ENCODE results near the gene MALT1.

The MALT1 gene

GRCh38 chr18:58690259-58690658 lies 19.0 kb downstream of the MALT1 start:
- TF ChIP-seq CTCF (IDR thresholded peaks at IDR 0.05; ENCODE audit: insufficient read depth, low read length, poor library complexity, severe bottlenecking): no peak
- TF ChIP-seq EZH2phosphoT487 (conservative IDR thresholded peaks at IDR 0.05; ENCODE audit: low read length): no peak
- H3K4me2 ChIP-seq (ENCODE audit: low read depth, low read length, poor library complexity, severe bottlenecking): no peak overlapping the region
- H3K9me2 ChIP-seq (replicated peaks; ENCODE audit: insufficient read depth, low read length): no peaks in the 10 kb centered on the region
- no peaks in the 10 kb centered on the region for H3F3A ChIP-seq (ENCODE audit: insufficient read depth)
- H2AFZ ChIP-seq (ENCODE audit: low read depth, low read length, severe bottlenecking): no peak overlapping the region
- no peaks in the 10 kb centered on the region for H4K20me1 ChIP-seq (ENCODE audit: low read depth, low read length)
- H3K79me2 ChIP-seq (ENCODE audit: insufficient read depth, low read length): peaks cover 3% of the 10 kb centered on the region; the same call in 1 of the 2 replicates
- H3K36me3 ChIP-seq (ENCODE audit: low read length): peaks cover 3% of the 10 kb centered on the region; the same call in 1 of the 2 replicates
- H3K9ac ChIP-seq (ENCODE audit: low read length): no peak overlapping the region
- no peaks in the 10 kb centered on the region for H3K9me3 ChIP-seq (ENCODE audit: insufficient read depth, low read length)
- H3K27ac ChIP-seq (ENCODE audit: low read depth, low read length): no peak overlapping the region
- no peaks in the 10 kb centered on the region for H3K27me3 ChIP-seq (ENCODE audit: low read length)
- H3K4me3 ChIP-seq (ENCODE audit: insufficient read depth, low read length, poor library complexity, severe bottlenecking): no peak overlapping the region

- Histone ChIP-seq H3K79me2 (ENCODE audit: insufficient read depth, low read length) (peaks cover 3% of the 10 kb centered on the region; the same call in 1 of the 2 replicates), H3F3A (ENCODE audit: insufficient read depth) (no peaks in the 10 kb centered on the region), H3K27ac (ENCODE audit: low read depth, low read length) (no peak overlapping the region), H4K20me1 (ENCODE audit: low read depth, low read length) (no peaks in the 10 kb centered on the region), H3K9me2 (replicated peaks; ENCODE audit: insufficient read depth, low read length) (no peaks in the 10 kb centered on the region), H2AFZ (ENCODE audit: low read depth, low read length, severe bottlenecking) (no peak overlapping the region), H3K36me3 (ENCODE audit: low read length) (peaks cover 3% of the 10 kb centered on the region; the same call in 1 of the 2 replicates), H3K4me3 (ENCODE audit: insufficient read depth, low read length, poor library complexity, severe bottlenecking) (no peak overlapping the region), H3K9me3 (ENCODE audit: insufficient read depth, low read length) (no peaks in the 10 kb centered on the region), H3K4me2 (ENCODE audit: low read depth, low read length, poor library complexity, severe bottlenecking) (no peak overlapping the region), H3K9ac (ENCODE audit: low read length) (no peak overlapping the region), H3K27me3 (ENCODE audit: low read length) (no peaks in the 10 kb centered on the region)
- TF ChIP-seq CTCF (IDR thresholded peaks at IDR 0.05; ENCODE audit: insufficient read depth, low read length, poor library complexity, severe bottlenecking) (no peak), EZH2phosphoT487 (conservative IDR thresholded peaks at IDR 0.05; ENCODE audit: low read length) (no peak)
Observed at GRCh38 chr18:58691256-58691655, 20.0 kb downstream of the MALT1 start.

GRCh38 chr18:58692422-58693185 lies 21.3 kb downstream of the MALT1 start:
- Histone ChIP-seq H3K79me2 (ENCODE audit: insufficient read depth, low read length) (peaks cover 3% of the 10 kb centered on the region; the same call in 1 of the 2 replicates), H3K9ac (ENCODE audit: low read length) (no peak overlapping the region), H3K4me3 (ENCODE audit: insufficient read depth, low read length, poor library complexity, severe bottlenecking) (no peak overlapping the region), H3K27me3 (ENCODE audit: low read length) (no peaks in the 10 kb centered on the region), H3K4me2 (ENCODE audit: low read depth, low read length, poor library complexity, severe bottlenecking) (no peak overlapping the region), H2AFZ (ENCODE audit: low read depth, low read length, severe bottlenecking) (no peak overlapping the region), H4K20me1 (ENCODE audit: low read depth, low read length) (no peaks in the 10 kb centered on the region), H3K36me3 (ENCODE audit: low read length) (peaks cover 8% of the 10 kb centered on the region; the same call in 1 of the 2 replicates), H3K9me3 (ENCODE audit: insufficient read depth, low read length) (no peaks in the 10 kb centered on the region), H3F3A (ENCODE audit: insufficient read depth) (no peaks in the 10 kb centered on the region), H3K27ac (ENCODE audit: low read depth, low read length) (no peak overlapping the region), H3K9me2 (replicated peaks; ENCODE audit: insufficient read depth, low read length) (no peaks in the 10 kb centered on the region)
- TF ChIP-seq EZH2phosphoT487 (conservative IDR thresholded peaks at IDR 0.05; ENCODE audit: low read length): no peak
- TF ChIP-seq CTCF (IDR thresholded peaks at IDR 0.05; ENCODE audit: insufficient read depth, low read length, poor library complexity, severe bottlenecking): no peak

Data from SU-DHL-6 (cell line).